Measurements from ENCODE around the gene PRSS33.

DNA sequence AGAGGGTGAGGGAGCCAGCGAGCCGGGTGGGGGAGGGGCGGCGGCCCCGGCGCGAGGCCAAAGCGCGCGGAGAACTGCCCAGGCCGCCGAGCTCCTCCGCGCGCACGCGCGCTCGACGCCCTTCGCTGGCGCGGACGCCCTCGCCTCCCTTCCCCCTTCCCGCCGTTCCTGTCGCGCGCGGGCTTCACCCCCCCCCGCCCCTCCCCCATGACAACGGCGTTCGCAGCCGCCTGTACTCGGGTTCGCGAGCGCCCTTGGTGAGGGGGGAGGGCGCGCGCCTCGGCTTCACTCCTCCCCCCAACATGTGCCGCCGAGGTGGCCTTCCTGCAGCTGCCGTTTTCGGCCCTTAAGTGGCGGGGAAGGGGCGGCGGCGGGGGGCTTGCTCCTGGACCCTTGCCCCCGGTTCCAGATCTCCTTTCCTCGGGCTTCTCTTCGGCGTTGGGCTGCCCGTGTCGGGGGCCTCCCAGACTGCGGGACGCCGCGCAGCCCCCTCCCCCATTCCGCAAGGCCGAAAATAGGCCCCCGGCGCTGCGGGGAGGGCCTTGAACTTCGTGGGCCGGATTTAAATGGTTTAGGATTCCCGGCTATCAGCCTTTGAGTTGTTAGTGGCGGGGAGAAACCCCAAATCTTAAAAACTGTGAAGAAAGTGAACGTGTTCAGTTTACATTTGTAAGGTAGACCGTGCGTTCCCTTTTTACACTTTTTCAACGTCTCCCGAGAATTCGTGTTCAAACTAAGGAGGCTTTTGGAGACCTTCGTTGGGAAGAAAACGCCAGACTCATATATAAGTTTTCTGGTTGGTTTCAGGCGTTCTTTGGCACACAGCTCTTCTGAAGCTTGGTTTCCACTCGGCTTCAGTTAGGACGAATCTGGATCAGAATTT is 34.3 kb downstream of the PRSS33 start:
- TF ChIP-seq POLR2AphosphoS5 (IDR thresholded peaks at IDR 0.05) (no peak), EP300 (IDR thresholded peaks at IDR 0.05; ENCODE audit: low read depth) (no peak), POLR2A (IDR thresholded peaks at IDR 0.05) (no peak)
- TF ChIP-seq, protein P1, sequence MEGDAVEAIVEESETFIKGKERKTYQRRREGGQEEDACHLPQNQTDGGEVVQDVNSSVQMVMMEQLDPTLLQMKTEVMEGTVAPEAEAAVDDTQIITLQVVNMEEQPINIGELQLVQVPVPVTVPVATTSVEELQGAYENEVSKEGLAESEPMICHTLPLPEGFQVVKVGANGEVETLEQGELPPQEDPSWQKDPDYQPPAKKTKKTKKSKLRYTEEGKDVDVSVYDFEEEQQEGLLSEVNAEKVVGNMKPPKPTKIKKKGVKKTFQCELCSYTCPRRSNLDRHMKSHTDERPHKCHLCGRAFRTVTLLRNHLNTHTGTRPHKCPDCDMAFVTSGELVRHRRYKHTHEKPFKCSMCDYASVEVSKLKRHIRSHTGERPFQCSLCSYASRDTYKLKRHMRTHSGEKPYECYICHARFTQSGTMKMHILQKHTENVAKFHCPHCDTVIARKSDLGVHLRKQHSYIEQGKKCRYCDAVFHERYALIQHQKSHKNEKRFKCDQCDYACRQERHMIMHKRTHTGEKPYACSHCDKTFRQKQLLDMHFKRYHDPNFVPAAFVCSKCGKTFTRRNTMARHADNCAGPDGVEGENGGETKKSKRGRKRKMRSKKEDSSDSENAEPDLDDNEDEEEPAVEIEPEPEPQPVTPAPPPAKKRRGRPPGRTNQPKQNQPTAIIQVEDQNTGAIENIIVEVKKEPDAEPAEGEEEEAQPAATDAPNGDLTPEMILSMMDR (IDR thresholded peaks at IDR 0.05): no peak
